Stimulated activated CD8-positive, alpha-beta memory T cell treated with anti-CD3 and anti-CD28 coated beads, Interleukin-12 subunit alpha, Interleukin-12 subunit beta, amount 100 ng/mL, for 24 hours (primary cell): ENCODE measurements around the gene MOK.

Source experiments
- DNase-seq: peaks from one replicate; pipeline ENCODE4 v3.0.0-alpha.2; 2020; ENCODE audit errors: extremely low read depth

Gene MOK

GRCh38 chr14:102283631-102284129, 21.3 kb downstream of the MOK start:
- DNase-seq: no peak

DNA sequence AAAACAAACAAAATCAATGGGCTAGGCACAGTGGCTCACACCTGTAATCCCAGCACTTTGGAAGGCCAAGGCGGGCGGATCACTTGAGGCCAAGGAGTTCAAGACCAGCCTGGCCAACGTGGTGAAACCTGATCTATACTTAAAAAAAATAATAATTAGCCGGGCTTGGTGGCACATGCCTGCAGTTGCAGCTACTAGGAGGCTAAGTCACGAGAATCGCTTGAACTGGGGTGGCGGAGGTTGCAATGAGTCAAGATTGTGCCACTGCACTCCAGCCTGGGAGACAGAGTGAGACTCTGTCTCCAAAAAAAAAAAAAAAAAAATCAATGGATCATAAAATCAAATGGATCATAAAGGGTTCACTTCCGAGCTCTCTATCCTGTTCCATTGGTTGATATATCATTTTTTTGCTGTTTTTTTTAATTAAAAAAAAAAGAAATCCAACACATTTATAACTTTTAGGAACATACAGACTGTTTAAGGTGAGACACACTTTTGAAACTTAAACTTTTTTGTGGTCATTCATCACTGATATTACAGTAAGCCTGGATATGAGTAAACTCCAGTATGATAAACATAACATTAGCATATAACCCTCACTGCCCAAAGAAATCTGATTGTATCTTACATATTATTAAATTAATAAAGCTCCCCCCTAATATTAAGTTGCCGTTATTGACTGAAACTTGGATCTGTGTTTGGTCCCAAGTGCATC, 22.1 kb downstream of the MOK start:
- DNase-seq: no peak

DNA sequence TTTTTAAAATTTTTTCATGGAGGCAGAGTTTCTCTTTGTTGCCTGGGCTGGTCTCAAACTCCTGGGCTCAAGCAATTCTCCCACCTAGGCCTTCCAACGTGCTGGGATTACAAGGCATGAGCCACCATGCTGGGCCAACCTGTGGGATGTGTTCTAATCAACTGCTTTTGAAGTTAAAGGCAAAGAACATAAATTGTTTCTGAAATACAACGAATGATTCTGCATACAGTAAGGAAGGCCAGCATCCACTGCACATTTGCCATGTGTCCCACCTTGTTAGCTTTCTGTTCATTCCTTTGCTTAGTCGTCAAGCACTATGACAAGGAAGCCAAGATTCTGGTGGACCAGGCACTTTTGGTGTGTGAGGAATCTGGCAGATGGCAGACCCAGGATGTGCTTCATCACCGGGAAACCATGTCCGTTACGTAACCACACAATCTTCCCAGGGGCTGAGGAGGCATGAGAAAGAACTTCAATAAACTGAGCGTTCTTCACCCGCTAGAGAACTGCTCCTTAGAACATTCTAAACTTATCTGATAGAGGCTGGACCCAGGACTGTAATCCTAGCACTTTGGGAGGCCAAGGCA, 24.5 kb downstream of the MOK start:
- no peak for DNase-seq

DNA sequence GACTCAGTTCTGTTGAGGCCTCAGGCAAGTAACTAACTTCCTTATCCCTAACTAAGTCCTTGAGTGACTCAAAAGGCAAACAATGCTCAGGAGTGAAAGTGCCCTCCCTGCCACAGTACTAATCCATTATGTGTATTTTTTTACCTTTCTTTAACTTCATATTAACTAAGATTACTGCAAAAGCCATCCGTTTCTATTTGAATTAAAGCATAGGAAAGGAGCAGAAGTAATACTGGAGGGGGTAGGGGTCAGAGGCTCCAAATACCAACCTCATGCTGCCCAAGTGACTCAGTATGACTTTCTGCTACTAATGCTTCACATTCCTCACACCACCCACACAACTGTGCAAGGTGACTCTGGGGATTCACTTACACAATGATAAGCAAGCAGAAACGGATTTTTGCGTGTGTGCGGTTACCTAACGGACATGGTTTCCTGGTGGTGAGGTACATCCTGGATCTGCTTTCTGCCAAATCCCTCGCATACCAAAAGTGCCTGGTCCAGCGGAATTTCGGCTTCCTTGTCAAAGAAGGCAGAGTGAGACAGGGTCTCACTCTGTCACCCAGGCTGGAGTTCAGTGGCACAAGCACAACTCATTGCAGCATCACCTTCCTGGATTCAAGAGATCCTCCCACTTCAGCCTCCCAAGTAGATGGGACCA, 25.1 kb downstream of the MOK start:
- no peak for DNase-seq

DNA sequence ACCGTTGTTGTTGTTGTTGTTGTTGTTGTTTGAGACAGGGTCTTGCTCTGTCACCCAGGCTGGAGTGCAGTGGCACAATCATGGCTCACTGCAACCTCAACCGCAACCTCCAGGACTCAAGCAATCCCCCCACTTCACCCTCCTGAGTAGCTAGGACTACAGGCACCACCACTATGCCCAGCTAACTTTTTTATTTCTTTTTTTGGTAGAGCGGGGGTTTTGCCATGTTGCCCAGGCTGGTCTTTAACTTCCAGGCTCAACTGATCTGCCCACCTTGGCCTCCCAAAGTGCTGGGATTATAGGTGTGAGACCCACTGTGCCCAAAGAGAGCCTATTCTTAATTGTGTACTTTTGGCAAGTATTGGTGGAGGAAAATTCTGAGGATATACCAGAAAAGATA, 25.7 kb downstream of the MOK start:
- DNase-seq: no peak

- DNase-seq: no peak
Observed at GRCh38 chr14:102278631-102278935, 26.4 kb downstream of the MOK start.

DNA sequence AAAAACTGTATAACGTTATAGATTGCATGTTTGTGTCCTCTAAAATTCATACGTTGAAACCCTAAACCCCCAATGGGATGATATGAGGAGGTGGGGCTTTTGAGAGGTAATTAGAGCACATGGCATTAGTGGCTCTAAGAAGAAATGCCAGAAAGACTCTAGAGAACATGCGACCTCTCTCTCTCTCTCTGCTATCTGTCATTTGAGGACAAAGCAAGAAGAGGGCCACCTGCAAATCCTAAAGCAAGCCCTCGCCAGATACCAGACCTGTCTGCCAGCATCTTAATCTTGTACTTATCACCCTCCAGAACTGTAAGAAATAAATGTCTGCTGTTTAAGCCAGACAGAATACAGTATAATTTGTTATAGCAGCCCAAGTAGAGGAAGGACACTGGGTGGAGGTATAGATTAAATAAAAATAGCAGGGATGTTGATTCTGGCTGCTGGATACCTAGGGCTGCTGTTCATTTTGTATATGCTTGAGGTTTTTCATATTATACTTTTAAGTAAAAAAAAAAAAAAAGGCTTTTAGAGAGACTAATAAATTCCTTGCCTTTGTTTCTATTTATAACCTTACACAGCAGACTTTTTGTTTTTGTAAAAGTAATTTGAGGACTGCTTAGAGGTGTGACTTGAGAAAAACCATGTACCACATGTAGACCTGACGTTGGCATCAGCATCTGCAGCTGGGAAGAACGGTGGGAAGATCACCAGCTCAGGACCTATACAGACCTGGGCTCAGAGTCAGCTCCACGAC, 26.9 kb downstream of the MOK start:
- DNase-seq: no peak

GRCh38 chr14:102275866-102276265, 29.1 kb downstream of the MOK start:
- DNase-seq: no peak

GRCh38 chr14:102272392-102272791, 32.6 kb downstream of the MOK start:
- no peak for DNase-seq

GRCh38 chr14:102264775-102265174, 40.2 kb downstream of the MOK start:
- no peak for DNase-seq

GRCh38 chr14:102264355-102264754, 40.6 kb downstream of the MOK start:
- no peak for DNase-seq

DNA sequence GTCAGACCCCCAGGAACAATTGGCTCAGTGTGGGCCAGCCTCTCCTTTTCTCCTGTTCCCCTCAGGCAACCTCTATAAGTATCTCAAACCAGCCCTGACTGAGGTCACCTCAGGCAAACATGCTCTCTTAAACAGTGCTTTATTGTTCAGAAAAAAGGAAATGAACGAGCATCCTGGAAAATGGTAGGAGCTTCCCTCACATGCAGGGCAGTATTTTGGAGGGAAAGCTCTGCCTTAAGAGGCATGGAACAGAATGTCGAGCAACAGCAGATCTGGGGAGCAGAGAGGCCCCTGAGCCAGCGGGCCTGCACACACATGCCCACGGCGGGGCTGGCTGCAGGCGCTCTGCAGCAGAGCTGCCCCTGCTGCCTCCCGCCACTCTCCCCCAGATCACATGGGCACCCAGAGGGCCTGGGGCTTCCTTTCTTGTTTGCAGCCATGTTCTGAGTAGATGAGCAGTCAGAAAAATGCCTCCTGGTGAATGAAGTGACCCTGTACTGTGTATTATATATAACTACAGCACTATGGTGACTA, 42.0 kb downstream of the MOK start:
- DNase-seq: no peak

DNA sequence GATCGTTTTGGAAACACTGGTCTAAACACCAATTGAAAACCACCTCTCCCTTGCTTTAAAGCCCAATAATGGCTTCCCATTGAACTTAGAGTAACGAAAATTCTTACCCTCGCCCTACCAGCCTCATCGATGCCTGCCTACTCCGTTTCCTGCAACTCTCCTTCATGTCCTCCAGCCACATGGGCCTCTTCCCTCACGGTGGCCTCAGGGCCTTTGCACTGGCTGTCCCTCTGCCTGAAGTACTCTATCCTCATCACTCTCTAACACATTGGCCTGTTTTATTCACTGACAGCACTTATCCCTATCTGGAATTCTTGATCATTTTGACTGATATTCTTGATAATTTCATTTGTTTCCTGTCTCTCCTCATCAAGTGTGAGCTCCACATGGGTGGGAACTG, 46.8 kb downstream of the MOK start:
- DNase-seq: no peak

DNA sequence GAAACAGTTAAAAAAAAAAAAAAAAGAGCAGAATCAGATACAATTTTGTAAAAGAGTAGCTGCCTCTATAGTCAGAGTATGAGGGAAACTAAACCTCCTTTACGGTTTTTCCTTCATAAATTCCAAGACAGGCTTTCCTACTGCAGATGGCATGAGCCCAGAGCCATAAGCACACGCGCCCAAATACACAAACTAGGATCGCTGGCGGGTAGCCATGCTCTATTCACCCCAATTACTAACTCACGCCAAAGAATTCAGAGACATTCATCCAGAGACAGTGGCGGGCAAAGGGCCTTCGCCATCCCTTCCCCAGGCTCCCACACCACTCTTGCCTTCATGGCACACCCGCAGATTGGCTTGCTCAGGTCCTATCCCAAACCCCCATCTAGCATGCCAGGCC, 48.2 kb downstream of the MOK start:
- DNase-seq: no peak

- no peak for DNase-seq
Observed at GRCh38 chr14:102255401-102256190, 49.4 kb downstream of the MOK start.

DNA sequence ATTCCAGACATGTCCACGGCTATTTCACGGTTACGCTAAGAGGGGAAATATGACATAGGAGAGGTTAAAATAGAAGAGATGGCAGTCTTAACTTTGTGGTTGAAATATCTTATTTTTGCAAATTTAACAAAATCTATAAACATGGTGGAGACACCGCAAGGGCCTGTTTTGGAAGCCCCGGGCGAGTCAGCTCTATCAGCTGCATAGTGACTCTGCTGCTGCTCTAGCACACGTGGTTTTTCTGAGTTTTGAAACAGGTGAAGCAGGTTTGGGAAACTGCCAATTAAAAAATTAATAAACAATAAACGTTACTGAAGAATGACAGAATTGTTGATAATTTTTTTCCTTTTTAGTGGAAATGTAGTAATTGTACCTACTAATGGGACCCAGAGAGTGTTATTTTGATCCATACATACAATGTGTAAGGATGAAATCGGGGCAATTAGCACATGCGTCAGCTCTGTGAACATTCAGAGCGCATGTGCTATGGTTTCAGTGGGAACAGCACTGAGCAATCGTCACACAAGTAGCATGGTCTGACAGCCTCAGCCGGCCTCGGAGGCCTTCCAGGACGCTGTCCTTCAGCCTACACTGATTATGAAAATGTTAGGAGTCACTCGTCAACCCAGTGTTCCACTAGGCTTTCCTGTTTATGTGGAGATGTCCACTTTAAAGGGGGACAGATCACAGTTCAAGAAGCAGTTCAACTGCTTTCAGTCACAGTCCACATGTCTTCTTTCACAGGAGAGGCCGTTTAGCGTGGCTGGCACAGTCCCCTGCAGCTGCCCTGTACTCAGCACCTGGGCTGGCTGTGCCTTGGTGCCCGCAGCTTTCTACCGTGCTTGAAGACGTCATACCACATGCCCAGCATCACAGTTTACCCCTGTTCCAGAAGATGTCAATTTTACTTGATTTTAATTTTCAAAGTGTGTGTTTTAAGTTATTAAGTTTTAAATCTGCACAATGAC, 51.8 kb downstream of the MOK start:
- no peak for DNase-seq

GRCh38 chr14:102251161-102251560, 53.8 kb downstream of the MOK start:
- no peak for DNase-seq

GRCh38 chr14:102250636-102251035, 54.3 kb downstream of the MOK start:
- no peak for DNase-seq

DNA sequence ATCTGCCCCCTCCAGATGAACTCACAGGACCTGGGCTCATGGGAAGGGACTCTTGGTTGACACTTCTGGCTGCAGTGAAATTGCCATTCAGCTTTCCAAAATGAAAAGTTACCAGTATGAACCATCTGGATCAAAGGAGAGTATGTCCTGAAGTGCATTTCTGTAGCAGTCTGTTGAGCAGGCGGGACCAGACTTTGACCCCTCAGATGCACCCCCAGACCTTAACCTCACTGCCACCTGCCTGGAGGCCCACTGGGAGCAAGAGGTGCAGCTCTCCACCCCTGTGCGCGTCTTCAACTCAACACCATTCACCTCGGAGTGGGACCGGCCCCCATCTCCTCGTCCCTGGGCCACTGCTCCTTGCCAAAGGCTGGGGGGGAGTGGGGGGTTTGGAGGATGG, 55.0 kb downstream of the MOK start:
- no peak for DNase-seq

DNA sequence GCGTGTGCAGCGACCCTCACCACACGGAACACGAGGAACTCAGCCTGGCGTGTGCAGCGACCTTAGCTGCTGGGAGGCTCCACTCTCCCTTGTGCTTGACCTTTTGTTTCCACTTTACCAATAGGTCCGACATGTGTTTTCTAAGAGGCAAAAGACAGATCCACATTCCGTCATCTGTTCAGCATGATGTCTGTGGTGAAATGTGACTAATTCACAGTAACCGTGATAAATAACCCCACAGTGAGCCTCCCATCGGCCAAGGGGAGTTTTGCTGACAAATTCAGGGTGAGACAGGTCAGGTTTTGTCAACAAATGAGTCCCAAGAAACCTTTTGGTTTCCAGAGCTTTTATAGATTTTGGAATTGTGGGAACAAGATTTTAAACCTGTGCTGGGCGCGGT, 55.9 kb downstream of the MOK start:
- no peak for DNase-seq
